EH (cell line): ENCODE results near the gene FGD3.
"Not testable (repeated sequence)": the region's sequence is repeated elsewhere in the genome, so short reads cannot be mapped to it uniquely, and the experiment has no call there.

Experiments
- DNase-seq: peaks from one replicate; pipeline ENCODE4 v3.0.0-alpha.2; 2015; ENCODE audit warnings: low read depth

Gene FGD3

GRCh38 chr9:92978345-92978875 lies 31.1 kb downstream of the FGD3 start:
- no peak for DNase-seq

GRCh38 chr9:92979283-92980056 lies 32.1 kb downstream of the FGD3 start:
- no peak for DNase-seq

GRCh38 chr9:92980085-92980745 lies 32.9 kb downstream of the FGD3 start:
- DNase-seq: no peak

- DNase-seq: no peak
Measured at GRCh38 chr9:92982130-92982529, 34.8 kb downstream of the FGD3 start.

GRCh38 chr9:92983984-92984589 lies 36.8 kb downstream of the FGD3 start:
- no peak for DNase-seq

GRCh38 chr9:92984976-92985375 lies 37.7 kb downstream of the FGD3 start:
- no peak for DNase-seq

GRCh38 chr9:92986176-92987119 lies 39.1 kb downstream of the FGD3 start:
- DNase-seq: peak; percentile 16

GRCh38 chr9:92988215-92988768 lies 41.0 kb downstream of the FGD3 start:
- no peak for DNase-seq

- DNase-seq: no peak
Measured at GRCh38 chr9:92989561-92989960, 42.2 kb downstream of the FGD3 start.

GRCh38 chr9:92990461-92990860 lies 43.1 kb downstream of the FGD3 start:
- no peak for DNase-seq

GRCh38 chr9:92992549-92992948 lies 45.2 kb downstream of the FGD3 start:
- no peak for DNase-seq

GRCh38 chr9:92998871-92999270 lies 51.5 kb downstream of the FGD3 start:
- not testable (repeated sequence) for DNase-seq

GRCh38 chr9:93001031-93001430 lies 53.7 kb downstream of the FGD3 start:
- no peak for DNase-seq

GRCh38 chr9:93002700-93003099 lies 55.4 kb downstream of the FGD3 start:
- DNase-seq: no peak

GRCh38 chr9:93003552-93004407 lies 56.5 kb downstream of the FGD3 start:
- peak; percentile 38 for DNase-seq

GRCh38 chr9:93004561-93004960 lies 57.2 kb downstream of the FGD3 start:
- DNase-seq: no peak

GRCh38 chr9:93005876-93006275 lies 58.6 kb downstream of the FGD3 start:
- no peak for DNase-seq

- DNase-seq: no peak
Measured at GRCh38 chr9:93007529-93008058, 60.3 kb downstream of the FGD3 start.

- DNase-seq: no peak
Measured at GRCh38 chr9:93008457-93008856, 61.1 kb downstream of the FGD3 start.

- no peak for DNase-seq
Measured at GRCh38 chr9:93009337-93010015, 62.2 kb downstream of the FGD3 start.
